Occipital lobe (tissue), 2 donors: Measurements from ENCODE around the gene CDX2. TPM values are rescaled to one million over a fixed set of nuclear protein-coding genes. Genes with fewer than 3 reads are reported as not detected.
"Not testable (repeated sequence)": the region's sequence is repeated elsewhere in the genome, so short reads cannot be mapped to it uniquely, and the experiment has no call there.

ENCODE experiments used
- DNase-seq: peaks from one replicate; lab custom pipeline; 2025; lab: John Stamatoyannopoulos, UW
- total RNA-seq: library from RNA; depleted of rRNA; stranded (reverse); fragments of >200 nt; gene quantifications from one replicate; pipeline ENCODE4 v1.2.3, GENCODE V29; 2014

CDX2 gene
- not detected for total RNA-seq

DNA sequence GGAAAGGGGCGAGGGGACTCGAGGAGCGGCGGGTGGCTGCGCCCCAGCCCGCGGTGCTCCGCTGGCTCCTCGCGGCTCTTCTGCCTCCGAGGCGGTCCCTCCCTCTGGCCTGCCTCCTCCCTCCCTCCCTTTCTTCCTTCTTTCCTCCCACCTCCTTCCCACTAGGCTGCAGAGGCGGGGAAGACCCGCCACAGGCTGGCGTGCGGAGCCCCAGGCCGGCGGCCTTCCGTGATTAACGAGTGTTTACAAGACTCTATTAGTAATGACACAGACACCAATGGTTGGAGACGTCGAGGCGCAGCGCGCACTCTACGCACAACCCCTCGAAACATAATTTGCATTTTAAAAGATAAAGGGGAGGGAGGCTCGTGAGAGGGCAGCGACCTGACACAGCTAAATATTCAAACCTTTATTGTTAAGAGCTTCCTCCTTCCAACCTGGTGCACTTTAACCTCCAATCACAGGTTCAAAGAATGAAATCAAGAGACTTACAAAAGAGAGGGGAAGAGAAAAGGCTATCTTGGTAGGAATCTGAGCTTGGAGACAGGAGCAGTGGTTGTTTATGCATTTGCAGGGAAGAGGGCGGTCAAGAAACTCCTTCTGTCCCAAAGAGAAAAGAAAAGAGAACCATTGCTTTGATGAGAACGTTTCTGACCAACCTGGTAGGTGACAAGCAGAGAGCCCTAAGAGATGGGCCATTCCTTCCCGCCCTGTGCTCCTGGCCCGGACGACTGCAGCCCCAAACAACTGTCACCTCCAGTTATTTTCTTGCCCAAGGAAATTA, at the start of gene CDX2:
Gene CDX2, minus strand, starts transcription at position 234 of the 784 bp plus-strand sequence. CDS start 309 bp downstream, outside the sequence.
- no peak for DNase-seq

GRCh38 chr13:28014301-28014700, 45.2 kb upstream of the CDX2 start:
- no peak for DNase-seq

GRCh38 chr13:28013482-28013881, 44.4 kb upstream of the CDX2 start:
- no peak for DNase-seq

DNA sequence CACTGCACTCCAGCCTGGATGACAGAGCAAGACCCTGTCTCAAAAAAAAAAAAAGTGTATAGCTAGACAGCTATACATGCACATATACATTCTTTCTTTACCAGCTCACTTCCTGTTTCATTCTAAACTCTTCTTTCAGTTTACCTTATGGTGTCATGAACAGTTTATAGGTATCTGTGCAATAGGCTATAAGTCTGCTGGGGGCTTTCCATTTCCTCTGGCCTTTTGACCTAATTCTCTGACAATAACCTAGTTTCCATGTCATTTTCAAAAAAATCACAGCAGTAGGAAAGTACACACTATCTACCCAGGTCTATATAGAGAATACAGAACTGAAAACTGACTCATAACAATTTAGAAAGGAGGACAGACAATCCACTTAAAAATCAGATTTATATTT, 43.8 kb upstream of the CDX2 start:
- no peak for DNase-seq

DNA sequence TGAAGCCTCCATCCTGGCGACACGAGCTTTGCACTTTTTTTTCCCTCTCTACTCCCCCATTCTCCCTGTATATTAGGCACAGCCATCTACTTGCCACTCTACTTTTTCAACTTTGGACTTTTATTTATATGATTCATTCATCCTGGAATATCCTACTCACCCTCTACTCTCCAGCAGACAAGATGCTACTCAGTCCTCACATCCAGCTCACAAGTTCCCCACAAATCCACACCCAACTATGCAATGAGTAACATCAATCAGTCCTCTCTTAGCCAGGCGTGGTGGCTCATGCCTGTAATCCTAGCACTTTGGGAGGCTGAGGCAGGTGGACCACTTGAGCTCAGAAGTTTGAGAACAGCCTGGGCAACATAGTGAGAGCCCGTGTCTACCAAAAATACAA, 43.3 kb upstream of the CDX2 start:
- no peak for DNase-seq

GRCh38 chr13:28010046-28010445, 40.9 kb upstream of the CDX2 start:
- no peak for DNase-seq

- not testable (repeated sequence) for DNase-seq
Measured at GRCh38 chr13:28005016-28005415, 35.9 kb upstream of the CDX2 start.

DNA sequence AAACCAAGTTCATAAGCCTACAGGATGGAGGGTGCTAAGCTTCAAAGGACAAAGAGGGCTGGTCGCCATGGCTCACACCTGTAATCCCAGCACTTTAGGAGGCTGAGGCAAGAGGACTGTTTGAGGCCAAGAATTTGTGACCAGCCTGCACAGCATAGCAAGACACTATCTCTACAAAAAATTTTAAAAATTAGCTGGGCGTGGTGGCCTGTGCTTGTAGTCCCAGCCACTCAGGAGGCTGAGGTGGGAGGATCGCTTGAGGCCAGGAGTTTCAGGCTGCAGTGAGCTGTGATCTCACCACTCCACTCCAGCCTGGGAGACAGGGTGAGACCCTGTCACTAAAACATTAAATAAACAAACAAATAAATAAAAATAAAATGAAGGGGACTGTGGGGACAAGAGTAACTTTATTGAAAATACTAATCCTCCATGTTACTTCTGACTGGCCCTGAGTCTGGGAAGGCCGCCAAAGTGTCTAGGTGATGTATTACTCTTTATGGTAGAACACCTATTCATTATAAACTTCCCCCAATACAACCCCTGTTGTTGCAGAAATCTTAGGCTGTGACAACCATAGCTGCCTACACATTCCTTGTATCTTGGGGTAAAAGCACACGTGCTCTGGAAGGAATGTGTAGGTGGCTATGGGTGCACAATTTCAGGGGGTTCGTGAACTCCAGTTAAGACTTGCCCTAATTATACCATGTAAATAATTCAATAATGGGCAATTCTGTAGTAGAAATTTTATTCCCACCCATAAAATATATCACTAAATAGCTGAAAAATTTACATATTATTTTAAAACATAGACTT, 34.0 kb upstream of the CDX2 start:
- no peak for DNase-seq

- no peak for DNase-seq
Measured at GRCh38 chr13:28001837-28002473, 32.8 kb upstream of the CDX2 start.

DNA sequence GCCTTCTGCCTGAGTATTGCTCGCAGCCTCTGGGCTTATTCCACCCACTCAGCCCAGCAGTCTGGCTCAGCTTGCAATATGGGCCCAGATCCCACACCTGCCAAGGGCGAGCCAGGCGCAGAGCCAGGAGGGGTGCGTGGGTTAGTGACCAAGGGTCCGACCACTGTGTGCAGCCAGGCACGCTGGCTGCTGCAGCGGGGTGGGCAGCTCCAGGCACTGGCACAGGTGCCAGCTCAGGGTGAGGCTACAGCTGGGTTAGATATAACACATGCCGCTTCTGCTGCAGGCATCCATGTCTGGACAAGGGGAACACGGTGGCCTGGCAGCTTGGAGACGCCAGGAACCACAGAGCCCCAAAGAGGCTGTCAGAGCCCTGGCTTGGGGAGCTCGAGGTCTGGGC, 31.9 kb upstream of the CDX2 start:
- DNase-seq: no peak

DNA sequence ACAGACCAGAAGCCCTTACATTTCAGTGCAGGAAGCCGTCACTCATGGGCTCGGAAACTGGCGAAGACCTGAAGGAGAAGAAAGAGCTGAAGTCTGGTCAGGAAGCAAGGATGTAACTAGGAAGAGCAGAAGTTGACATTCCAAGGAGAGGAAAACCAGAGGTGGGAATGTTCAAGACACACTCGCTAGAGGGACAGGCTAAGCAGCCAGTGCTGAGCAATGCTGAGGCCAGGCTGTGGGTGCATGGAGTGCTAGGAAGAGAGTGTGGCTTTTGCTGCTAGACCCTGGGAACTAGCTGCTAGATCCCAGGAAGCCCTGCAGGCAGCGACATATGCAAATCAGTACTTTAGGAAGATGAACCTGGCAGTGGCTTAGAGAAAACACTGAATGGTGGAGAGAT, 31.5 kb upstream of the CDX2 start:
- DNase-seq: no peak

- no peak for DNase-seq
Measured at GRCh38 chr13:27997904-27998522, 28.9 kb upstream of the CDX2 start.

- DNase-seq: no peak
Measured at GRCh38 chr13:27991881-27992280, 22.8 kb upstream of the CDX2 start.

- DNase-seq: no peak
Measured at GRCh38 chr13:27988520-27988919, 19.4 kb upstream of the CDX2 start, which contains the start of gene URAD. TSS of gene URAD (minus strand) at chr13:27988693. CDS start at chr13:27988637, 56 bp downstream.

DNA sequence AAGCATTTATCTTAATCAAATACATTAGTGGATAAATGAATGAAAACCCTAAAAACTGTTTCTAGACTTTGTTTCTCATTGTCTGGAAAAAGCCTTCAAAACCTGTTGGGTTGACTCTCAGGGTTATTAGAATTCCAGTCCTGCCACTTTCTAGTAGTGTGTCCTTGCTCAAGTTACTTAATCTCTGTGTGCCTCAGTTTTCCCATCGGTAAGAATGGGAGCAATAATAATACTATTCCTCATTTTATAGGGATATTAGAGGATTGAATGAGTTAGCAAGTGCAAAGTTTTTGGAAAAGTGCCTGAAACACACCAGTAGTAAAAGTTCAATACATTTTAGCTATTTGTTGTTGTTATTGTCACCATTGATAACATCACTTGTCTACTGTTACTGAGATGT, 16.5 kb upstream of the CDX2 start:
- no peak for DNase-seq

DNA sequence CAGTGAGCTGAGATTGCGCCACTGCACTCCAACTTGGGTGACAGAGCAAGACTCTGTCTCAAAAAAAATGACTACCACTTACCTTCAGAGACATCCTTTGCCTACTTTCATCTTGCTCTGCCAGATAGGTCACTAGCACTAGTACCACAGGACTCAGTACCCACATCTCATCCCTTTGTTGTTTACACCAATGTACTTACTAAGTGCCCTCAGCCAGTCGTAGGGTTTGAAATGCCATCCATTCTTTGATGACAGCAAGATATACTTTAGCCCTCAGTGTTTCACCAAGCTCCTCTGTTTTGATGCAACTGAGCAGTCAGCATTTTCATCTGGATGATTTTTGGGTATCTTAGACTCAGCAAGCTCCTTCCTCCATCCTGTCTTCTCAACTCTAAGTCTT, 13.2 kb upstream of the CDX2 start:
- no peak for DNase-seq

- no peak for DNase-seq
Measured at GRCh38 chr13:27981006-27981708, 12.0 kb upstream of the CDX2 start.

DNA sequence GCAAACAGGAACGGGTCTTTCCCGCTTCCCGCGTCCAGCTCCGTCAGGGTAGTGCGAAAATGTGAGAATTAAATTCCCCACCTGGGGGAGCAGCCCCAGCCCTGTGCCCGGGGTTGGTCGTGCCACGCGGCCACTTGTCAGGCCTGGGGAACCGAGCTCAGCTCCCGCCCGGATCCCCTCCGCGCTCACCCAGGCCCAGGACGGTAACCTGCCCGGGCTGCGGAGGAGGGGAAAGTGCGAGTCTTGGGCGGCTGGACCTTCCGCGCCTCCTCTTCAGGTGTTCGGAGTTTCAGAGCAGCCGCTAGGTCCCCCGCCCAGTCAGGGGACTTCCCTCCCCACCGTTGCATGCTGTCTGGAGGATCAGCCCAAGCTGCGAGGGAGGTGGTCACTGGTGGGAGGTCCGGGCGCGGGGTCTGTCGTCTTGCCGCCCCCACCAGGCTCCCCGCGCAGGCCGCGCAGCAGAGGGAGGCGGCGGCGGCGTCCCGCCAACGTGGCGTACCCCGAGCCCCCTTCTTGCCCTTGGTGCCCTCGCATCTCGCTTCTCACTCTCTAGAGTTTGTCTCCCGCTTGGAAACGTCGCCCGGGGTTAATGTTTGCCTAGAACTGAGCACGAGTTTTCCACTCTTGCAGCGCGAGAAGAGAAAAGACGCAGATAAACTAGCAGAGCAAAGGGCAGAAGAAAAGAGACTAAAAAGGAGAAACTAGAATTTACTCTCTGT, 11.3 kb upstream of the CDX2 start:
- DNase-seq: no peak

DNA sequence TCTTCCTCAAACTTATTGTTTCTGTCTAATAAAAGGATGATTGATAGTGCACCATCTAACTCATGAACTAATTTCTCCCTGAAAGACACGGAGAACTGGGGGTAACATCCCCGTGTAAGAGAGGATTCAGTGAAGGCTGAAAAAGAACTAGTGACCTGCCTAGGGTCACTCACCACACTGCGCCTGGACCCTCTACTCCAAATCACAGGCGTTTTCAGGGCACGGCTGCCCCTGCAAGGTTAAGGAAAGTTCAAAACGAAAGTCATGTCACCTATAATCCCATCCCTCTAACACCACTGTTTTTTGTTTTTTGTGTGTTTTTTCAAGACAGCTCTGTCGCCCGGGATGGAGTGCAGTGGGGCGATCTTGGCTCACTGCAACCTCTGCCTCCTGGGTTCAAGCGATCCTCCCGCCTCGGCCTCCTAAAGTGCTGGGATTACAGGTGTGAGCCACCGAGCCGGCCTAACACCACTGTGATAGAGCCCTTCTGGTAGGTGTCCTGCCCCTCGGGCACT, 10.7 kb upstream of the CDX2 start:
- DNase-seq: no peak

DNA sequence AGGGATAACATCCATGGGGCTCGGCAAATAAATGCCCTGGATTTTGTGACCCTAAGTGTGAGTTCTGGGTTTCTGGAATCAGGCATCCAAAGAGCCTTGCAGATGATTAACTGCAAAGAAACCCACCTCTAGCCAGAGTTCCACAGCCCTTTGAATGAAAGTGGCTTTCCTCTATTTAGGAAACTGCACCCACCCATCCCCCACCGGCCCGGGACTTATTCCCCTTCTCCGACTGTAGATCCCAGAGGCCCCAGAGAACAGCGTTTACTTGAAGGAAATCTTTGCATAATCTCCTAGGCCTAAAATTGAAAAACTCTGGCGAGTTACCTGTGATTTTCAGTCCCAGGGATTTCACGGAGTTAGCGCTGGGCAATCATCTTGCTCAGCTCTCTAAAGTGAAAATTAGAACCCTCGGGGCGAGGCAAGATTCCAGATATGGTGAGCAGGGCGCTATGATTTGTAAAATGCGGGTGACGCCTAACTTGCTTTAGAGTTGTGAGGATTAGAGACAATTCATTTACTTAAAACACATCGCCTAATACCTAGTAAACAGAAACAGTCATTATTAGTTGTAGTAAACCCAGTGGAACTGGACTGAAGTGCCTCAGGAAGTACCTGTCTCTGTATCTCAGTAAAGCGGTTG, 10.0 kb upstream of the CDX2 start:
- no peak for DNase-seq
